Tibial artery (tissue), 4 donors: Measurements from ENCODE around the gene LRRN2.

ENCODE experiments used
- DNase-seq, 2 donors: peaks; one replicate each; pipeline ENCODE4 v3.0.0-alpha.2; 2019
- H3K27ac ChIP-seq, 2 donors: fragments of 200-600 bp; sonication (generic) in 1 of 2; 1 replicate in 1 of 2; 2 replicates in 1 of 2; pipeline ENCODE4 v1.5.1; 2018 to 2019; ENCODE audit warnings: mild to moderate bottlenecking in 1 of 2
- H3K27me3 ChIP-seq, 2 donors: fragments of 200-600 bp; sonication (generic) in 1 of 2; one replicate each; pipeline versions ENCODE4 v1.5.1 to v1.6.0; 2016 to 2019
- H3K36me3 ChIP-seq, 3 donors: fragments of 200-600 bp; sonication (generic) in 2 of 3; one replicate each; pipeline ENCODE4 v1.5.1; 2016 to 2019; ENCODE audit warnings: mild to moderate bottlenecking in 2 of 3
- H3K4me1 ChIP-seq, 4 donors: fragments of 200-600 bp; sonication (generic) in 2 of 4; 1 replicate in 3 of 4; 2 replicates in 1 of 4; pipeline ENCODE4 v1.5.1; 2016 to 2019
- H3K4me3 ChIP-seq, 2 donors: fragments of 200-600 bp; sonication (generic) in 1 of 2; 1 replicate in 1 of 2; 2 replicates in 1 of 2; pipeline ENCODE4 v1.5.1; 2018 to 2019; ENCODE audit warnings: mild to moderate bottlenecking in 2 of 2
- H3K9me3 ChIP-seq, 3 donors: fragments of 200-600 bp; sonication (generic) in 1 of 3; one replicate each; pipeline ENCODE4 v1.5.1; 2016 to 2019
- CTCF ChIP-seq, 2 experiments: fragments of 200-600 bp in 1 of 2; fragments of 450-650 bp in 1 of 2; IDR thresholded peaks; one replicate each; pipeline ENCODE4 v1.5.1; 2017 to 2019; ENCODE audit warnings: antibody characterized with exemption in 2 of 2, mild to moderate bottlenecking in 1 of 2, moderate library complexity in 1 of 2
- intact Hi-C: fragments of 100-400 bp; cut with DNase I; formaldehyde crosslinking; loops from one replicate; pipeline ENCODE4 v1.15.0; 2023; ENCODE audit warnings: low total_unique reads

Gene LRRN2

GRCh38 chr1:204599098-204599497 lies 86.4 kb downstream of the LRRN2 start:
- intact Hi-C loops, result no loop called here
- DNase-seq, result no peak
- Histone ChIP-seq H3K27me3 (peaks cover 0 to 15% of the 10 kb centered on the region in 2 donors), H3K36me3 (no peaks in the 10 kb centered on the region), H3K27ac (no peak overlapping the region), H3K4me3 (no peak overlapping the region), H3K4me1 (no peaks in the 10 kb centered on the region), H3K9me3 (no peaks in the 10 kb centered on the region)
- no peak for TF ChIP-seq CTCF (IDR thresholded peaks at IDR 0.05)

- no peak for TF ChIP-seq CTCF (IDR thresholded peaks at IDR 0.05)
- intact Hi-C loops, result no loop called here
- H3K4me3 ChIP-seq, result no peak overlapping the region
Observed at GRCh38 chr1:204598319-204598969, 87.1 kb downstream of the LRRN2 start.

GRCh38 chr1:204592246-204592948 lies 93.1 kb downstream of the LRRN2 start:
- no peaks in the 10 kb centered on the region for H3K4me1 ChIP-seq
- TF ChIP-seq CTCF (IDR thresholded peaks at IDR 0.05), result no peak
- H3K27me3 ChIP-seq, result no peaks in the 10 kb centered on the region
- H3K27ac ChIP-seq, result no peak overlapping the region
- no peak overlapping the region for H3K4me3 ChIP-seq
- intact Hi-C loops, result no loop called here
- no peaks in the 10 kb centered on the region for H3K9me3 ChIP-seq
- no peak for DNase-seq
- H3K36me3 ChIP-seq, result no peaks in the 10 kb centered on the region

More at GRCh38 chr1:204598319-204598969, 87.1 kb downstream of the LRRN2 start:
- no peaks in the 10 kb centered on the region for H3K36me3 ChIP-seq
- no peaks in the 10 kb centered on the region for H3K9me3 ChIP-seq
- DNase-seq, result no peak
- peaks cover 0 to 15% of the 10 kb centered on the region in 2 donors for H3K27me3 ChIP-seq
- no peak overlapping the region for H3K27ac ChIP-seq
- no peaks in the 10 kb centered on the region for H3K4me1 ChIP-seq

- intact Hi-C loops, result no loop called here
- Histone ChIP-seq H3K9me3 (no peaks in the 10 kb centered on the region), H3K4me3 (no peak overlapping the region), H3K36me3 (no peaks in the 10 kb centered on the region), H3K27ac (no peak overlapping the region), H3K27me3 (no peaks in the 10 kb centered on the region), H3K4me1 (no peaks in the 10 kb centered on the region)
- DNase-seq, result no peak
- no peak for TF ChIP-seq CTCF (IDR thresholded peaks at IDR 0.05)
Observed at GRCh38 chr1:204591473-204592090, 94.0 kb downstream of the LRRN2 start.

- Histone ChIP-seq H3K27ac (no peak overlapping the region), H3K36me3 (no peaks in the 10 kb centered on the region), H3K27me3 (no peaks in the 10 kb centered on the region), H3K4me1 (no peaks in the 10 kb centered on the region), H3K9me3 (no peaks in the 10 kb centered on the region), H3K4me3 (no peak overlapping the region)
- intact Hi-C loops, result no loop called here
- TF ChIP-seq CTCF (IDR thresholded peaks at IDR 0.05), result no peak
- no peak for DNase-seq
Observed at GRCh38 chr1:204589409-204590038, 96.0 kb downstream of the LRRN2 start.
